HG03066 (cell line): ENCODE results near the gene RBPJL.

Experiments
- ATAC-seq: cut with Tn5 transposase; IDR thresholded peaks from one replicate; pipeline ENCODE4 v1.9.1; 2021; ENCODE audit warnings: low read depth; ENCODE audit not compliant: unreplicated experiment

The RBPJL gene, protein sequence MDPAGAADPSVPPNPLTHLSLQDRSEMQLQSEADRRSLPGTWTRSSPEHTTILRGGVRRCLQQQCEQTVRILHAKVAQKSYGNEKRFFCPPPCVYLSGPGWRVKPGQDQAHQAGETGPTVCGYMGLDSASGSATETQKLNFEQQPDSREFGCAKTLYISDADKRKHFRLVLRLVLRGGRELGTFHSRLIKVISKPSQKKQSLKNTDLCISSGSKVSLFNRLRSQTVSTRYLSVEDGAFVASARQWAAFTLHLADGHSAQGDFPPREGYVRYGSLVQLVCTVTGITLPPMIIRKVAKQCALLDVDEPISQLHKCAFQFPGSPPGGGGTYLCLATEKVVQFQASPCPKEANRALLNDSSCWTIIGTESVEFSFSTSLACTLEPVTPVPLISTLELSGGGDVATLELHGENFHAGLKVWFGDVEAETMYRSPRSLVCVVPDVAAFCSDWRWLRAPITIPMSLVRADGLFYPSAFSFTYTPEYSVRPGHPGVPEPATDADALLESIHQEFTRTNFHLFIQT

DNA sequence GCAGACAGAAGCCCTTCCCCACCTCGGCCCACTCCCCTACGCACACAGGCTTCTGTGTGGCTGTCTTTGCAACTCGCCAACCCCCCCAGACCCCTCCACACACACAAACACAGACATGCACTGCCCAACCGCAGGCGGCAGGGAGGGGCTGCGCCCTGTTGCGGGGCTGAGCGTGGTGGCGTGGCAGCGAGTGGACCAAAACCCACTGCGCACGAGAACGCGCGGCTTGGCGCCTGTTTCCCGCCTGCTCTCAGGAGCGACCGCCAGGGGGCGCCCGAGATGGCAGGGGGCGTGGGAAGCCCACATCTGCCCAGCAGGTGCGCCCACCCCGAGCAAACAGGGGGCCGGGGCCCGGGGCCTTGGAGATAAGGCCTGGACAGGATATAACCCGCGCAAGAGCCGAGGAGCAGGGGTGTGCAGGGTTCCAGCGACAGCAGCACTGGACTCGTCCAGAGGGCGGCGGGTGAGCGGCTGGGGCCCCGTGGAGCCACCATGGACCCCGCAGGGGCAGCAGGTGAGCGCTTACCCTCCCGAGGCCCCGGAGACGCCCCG is at the start of gene RBPJL:
RBPJL (plus strand) TSS at position 410 of the 552 bp plus-strand sequence; CDS start at position 493, 83 bp downstream.
- no peak for ATAC-seq

DNA sequence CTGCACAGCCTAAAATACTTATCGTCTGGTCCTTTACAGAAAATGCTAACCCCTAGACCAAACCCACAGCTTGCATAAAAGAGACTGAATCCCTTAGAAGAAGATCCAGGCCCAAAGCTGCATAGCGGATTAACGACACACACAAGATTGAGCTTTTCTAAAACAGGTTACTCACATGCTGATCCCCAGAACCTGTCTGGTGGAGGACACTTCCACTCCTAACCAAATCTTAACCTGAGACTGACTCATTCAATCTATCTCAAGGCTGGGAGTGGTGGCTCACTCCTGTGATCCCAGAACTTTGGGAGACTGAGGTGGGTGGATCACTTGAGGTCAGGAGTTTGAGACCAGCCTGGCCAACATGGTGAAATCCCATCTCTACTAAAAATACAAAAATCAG is 49.5 kb upstream of the RBPJL start:
- ATAC-seq, result no peak

DNA sequence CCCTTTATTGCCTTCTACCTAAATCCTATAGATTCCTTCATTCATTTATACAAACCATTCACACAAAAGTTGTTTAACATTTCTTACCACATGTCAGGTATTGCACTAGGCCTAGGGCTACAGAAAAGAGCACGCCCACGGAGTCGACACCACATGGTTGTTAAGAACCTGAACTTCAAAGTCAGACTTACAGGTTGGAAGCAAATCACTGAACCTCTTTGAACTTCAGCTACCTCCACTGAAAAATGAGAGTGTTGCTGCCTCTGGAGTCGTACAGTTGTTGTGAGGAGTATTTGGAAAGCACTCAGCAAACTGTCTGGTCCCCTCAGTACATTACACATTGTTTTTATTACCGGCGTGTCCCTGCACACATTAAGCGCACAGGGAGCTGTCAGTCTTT is 48.9 kb upstream of the RBPJL start:
- ATAC-seq, result no peak

DNA sequence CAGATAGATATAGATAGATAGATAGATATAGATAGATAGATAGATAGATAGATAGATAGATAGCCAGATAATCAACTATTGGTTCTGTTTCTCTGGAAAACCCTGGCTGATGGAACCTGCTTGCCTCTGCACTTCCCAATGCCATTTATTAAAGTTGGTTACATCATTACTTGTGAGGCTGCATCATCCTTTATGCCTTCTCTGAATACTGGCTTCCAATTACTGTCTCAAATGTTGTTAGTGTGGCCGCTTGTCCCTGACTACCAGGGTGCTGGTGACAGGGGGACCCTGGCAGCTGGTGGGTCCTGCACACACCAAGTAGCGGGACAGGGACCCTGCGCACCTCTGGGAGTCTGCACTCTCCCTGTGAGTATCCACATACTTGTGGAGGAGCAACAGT is 48.4 kb upstream of the RBPJL start:
- no peak for ATAC-seq

DNA sequence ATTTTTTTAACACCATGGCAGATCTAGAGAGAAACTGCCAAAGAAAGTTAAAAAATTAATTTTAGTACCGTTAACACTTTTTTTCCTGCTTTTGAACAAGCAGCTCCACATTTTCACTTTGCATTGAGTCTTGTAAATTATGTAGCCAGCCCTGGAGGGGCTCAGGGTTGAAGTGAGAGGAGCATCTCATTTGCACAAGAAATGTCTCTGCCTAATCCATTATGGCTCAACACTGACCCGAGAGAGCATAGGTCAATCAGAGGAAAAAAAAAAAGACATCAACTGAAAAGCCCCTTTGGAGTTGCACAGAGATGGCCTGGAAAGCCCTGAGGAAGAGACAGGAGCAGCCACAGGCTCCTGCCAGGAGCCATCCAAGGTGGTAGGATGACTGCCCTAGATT is 48.0 kb upstream of the RBPJL start:
- ATAC-seq, result no peak

DNA sequence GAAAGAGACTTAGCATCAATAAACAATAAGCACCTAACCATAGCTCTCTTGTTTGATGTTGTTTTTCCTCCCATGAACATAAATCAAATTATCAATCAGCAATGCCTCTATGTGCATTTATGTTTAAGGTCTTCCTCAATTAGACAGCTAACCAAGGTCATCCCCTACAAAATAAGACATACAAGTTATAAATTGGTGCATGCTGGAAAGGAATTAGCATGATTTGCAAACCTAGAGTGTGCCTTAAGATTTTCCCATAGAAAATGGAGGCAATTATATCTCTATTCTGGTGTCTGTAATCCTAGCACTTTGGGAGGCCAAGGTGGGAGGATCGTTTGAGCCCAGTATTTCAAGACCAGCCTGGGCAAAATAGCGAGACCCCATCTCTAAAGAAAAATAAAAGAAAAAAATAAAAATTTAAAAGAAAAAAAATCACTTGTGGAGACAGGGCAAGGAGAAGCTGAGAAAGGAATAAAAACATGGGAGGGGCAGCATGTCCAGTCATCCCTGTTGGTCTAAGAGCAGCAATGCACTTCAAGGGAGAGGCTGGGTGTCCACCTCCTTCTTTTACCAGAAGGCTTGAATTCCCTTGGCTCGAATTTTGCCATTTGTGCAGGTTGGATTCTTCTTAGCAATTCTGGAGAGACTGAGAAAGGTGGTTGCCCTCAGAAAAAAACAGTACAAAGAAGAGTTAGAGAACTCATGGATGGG is 42.9 kb upstream of the RBPJL start:
- no peak for ATAC-seq

DNA sequence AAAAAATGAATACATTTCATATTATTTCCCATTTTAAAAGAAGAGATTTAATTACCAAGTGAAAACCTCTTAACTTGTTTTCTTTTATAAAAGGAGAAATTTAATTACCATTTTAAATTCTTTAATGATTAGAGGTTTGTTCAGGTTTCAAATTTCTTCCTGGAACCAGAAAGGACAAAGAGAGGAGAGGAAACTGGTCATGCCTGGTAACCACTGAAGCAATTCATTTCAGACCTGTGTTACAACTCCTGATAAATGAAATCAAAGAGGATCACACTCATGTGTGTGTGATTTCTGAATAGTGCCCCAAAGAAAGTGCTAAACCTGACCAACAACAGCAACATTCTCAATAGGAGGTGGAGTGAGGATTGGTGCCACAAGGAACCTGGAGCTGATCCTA is 39.7 kb upstream of the RBPJL start:
- ATAC-seq, result no peak

DNA sequence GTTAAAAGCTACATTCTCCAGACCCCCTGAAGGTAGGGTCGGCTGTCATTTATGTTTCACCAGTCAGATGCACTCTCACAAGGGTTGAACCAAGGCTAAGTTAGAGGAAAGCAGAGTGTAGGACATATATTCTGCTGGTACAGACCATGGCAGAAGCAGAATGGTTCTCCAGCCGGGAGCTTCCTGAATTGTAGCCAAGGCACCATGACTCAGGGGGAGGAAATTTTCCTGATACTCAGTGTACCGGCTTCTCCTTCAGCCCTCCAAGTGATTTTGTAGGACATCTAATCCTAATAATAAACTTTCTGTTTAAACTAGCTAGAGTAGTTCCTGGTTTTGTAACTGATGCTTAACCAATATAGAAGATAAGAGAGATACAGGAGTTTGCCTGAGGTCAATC is 38.1 kb upstream of the RBPJL start:
- no peak for ATAC-seq

DNA sequence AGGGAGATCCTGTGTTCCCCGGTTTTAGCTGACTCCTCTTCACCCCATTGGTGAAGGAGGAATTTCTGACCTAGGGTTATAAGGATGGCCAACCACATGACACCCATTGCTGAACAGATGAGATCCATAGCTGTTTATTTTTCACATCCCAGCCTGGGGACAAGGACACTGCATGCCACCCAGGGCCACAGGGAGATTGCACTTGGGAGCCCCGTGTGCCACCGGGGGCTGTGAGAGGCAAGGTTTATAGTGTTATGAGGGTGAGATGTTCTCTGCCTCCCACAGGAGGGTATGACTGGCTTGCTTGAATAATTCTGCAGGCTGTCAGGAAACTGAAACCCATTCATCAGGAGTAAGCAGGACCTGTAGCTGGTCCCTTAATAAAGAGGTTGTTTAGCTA is 37.6 kb upstream of the RBPJL start:
- no peak for ATAC-seq

DNA sequence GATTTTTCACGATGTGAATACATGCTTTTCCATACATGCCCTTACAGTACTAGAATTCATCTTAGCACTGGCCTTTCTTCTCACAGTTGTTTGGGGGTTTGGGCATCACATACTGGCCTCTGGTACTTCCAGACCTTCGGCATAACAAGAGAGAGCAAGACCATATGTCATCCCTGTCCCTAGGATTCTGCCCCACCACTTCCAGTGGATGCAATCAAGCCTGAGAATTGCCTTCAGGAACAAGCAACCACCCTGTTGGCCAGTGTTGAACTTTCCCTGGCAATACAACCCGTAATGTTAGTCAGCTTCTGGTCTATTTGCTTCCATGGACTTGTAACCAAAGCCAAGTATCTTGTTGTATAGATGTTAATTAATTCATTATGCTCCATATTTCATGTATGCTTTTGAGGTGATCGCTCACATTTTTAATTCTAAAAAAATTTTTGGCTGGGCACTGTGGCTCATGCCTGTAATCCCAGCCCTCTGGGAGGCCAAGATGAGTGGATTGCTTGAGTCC is 36.8 kb upstream of the RBPJL start:
- ATAC-seq, result no peak

DNA sequence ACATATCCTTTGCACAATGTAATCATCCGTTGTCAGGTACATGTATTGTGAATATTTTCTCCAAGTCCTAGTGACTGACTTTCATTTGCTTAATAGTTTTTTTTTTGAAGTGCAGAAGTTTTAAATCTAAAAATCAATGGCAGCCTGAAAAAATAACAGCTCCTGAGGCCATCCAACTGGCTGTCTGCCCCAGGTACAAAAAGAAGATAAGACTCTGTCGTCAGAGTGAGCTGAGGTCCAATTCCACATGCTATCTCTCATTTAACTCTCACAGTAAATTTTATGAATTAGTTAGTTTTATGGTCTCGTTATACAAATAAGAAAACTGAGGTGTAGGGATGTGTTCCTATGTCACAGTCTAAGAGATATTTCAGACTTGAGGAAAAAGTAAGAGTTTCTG is 31.3 kb upstream of the RBPJL start:
- ATAC-seq, result no peak

DNA sequence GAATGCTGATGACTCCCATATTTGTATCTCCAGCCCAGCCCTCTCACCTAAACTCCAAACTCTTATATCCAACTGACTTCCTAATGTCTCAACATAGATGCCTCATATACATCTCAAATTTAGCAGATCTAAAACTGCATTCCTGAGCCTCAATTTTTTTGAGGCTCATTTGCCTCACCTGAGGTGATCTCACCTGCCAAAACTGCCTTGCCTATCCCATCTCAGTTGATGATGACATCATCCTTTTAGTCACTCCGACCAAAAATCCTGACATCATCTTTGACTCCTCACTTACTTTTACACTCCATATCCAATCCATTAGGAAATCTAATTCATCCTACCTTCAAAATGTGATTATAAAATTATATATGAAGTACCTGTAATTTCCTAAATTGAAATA is 26.6 kb upstream of the RBPJL start:
- no peak for ATAC-seq

DNA sequence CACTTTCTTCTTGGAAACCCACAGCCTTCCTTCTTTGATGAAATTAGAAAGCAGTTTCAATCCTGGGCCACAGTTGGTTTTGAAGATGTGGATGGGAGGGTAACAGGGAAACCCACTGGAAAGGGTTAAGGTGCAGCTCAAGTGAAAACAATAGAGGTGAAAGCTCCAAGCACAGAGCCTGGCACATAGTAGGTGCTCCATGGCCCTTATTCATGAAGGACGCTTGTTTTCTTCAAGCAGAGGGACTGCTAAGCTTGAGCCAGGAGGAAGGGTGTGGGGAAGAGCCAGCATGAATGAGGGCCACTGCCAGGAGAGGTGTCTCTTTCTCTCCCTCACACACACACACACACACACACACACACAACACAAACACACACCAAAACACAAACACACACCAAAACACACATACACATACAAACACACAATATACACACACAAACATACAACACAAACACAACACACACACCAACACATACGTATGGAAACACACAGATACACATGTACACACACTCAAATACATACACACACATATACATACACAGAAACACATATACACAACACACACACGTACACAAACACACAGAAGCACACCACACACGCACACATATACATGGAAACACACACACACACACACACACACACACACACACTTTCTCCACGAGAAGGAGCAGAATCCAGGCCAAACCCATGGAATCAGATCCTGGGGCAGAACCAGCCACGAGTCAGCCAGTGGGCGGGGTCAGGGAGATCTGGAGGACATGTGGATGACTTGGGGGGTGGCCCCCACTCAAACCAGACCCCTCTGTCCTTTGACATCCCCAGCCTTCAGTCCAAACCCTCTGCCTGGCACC is 23.7 kb upstream of the RBPJL start:
- ATAC-seq, result no peak

DNA sequence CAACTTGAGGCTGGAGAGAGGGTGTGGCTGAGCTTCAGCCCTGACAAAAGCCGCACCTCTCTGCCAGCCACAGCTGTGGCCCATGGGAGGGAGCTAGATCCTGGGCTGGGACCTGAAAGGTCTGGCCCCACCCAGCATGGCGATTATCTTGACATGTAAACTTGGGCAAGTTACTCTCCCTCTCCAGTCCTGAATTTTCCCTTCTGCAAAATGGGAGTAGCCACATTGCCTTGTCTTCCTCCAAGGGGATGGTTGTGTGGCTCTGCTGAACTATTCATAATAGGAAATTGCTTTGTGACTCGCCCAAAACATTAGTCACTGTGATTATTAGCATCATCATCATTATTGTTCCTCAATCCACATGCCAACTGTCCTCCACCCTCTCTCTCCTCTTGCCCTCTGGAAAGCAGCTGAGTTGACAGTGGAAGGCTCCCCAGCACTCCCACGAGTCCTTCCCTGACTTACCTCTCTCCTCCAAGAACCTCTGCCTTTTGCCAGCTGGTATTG is 23.0 kb upstream of the RBPJL start:
- no peak for ATAC-seq

DNA sequence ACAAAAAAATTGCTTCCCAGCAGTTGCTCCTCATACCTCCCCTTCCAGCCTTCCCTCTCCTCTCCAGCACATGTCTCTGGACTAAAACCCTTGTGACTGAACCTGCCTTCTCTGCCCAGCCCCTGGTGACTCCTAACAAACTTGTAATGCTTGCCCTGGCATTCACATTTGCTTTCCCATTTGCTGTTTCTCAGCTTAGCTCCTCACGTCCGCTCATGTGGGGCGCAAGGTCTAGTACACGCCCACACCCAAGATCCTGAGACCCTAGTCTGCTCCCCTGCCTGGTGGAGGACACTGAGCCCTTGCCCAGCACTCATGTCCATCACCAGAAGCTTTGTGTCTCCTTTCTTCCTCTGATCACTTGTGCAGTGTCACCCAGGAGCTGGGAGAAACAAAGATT is 18.3 kb upstream of the RBPJL start:
- no peak for ATAC-seq

DNA sequence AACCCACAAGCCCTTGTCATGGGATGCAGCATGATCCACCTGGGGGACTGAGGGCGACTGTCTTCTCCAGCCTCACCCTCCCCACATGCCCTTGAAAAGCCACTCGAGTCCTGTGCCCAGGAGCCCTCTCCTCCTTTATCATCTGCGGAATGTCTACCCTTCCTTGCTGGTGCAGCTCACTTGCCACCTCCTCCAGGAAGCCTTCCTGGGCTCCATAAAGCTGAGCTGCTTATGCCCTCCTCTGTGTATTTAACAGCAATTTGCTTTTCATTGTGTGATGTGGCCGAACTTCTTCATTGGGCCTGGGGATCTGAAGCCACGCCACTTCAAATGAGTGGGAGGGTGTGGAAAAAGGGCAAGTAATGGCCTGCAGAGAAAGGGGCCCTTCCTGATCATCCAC is 17.8 kb upstream of the RBPJL start:
- no peak for ATAC-seq

DNA sequence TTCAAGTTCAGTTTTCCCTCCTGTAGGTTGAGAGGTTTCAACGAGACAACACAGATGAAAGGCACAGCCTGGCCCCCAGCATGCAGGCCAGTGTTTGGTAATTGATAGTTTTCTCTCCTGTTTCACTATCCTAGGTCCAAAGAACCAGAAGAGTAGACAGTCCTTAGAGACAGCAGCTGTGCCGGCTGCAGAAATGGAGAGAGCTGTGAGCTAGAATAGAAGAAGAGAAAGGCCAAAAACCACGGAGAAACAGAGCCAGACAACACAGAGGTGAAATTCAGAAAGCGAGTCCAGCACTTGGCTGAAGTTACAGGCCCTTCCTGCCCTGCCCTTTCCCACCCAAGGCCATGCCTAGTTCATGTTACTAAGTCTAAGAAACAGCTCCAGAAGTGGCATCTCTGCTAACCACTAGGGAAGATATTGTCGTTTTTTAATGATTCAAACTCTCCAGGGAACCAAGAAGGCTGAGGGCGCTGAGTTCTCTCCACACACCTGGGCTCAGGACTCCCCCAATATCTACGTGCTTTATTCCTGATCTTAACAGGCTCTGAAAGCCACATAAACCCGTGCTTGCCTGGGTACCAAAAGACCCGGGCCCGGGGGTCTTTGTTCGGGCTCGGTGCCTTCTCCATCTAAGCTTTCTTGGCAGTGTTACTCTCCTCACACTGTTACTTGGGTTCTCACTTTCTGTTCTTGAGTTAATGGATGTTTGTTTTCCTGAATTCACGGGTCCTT is 16.5 kb upstream of the RBPJL start:
- ATAC-seq, result no peak

DNA sequence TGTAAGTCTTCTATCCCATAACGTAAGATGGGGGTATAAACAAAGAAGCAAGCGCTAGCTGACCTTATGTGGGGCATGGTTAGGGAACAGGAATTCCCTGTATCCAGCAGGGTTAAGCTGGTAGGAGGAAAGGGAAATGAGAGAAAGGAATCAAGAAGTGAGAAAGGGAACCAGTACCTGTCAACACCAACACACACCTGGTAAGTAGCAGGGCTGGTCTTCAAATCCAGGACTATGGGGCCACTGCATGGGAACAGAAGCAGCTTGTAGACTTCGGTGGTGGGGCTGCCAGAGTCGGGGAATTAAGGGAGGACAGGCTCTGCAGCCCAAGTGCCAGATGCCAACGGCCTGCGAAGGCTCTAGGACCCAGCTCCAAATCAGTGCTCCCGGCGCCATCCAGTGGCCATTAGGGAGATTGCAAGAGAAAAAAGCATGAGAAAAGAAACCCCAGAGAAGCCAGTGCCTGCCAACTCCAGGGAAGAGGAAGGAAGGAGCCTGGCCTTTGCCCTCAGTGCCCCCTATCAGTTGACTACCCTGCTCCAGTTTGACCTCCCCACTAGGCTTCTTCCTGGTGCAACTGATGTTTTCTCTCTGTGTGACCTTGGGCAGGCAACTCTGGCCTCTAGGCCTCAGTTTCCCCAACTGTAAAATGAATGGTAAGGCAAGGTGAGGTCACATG is 15.8 kb upstream of the RBPJL start:
- ATAC-seq, result no peak

DNA sequence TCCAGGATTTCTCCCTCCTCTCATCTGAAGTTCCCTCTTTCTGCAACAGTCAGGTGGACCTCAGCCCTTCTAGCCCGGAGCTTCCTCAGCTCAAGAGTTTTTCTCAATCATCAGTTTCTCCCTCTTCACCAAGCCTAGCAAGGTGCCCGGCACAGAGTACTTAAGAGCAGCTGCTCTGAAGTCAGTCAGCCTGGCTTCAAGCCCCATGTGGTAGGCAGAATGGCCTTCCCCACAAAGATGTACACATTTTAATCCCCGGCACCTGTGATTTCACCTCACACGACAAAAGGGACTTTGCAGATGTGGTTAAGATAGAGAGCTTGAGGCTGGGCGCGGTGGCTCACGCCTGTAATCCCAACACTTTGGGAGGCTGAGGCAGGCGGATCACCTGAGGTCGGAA is 15.1 kb upstream of the RBPJL start:
- no peak for ATAC-seq
